SK-N-SH (cell line): ENCODE measurements around the gene GYPC. TPM values are rescaled to one million over a fixed set of nuclear protein-coding genes. Genes with fewer than 3 reads are reported as not detected.

Source experiments
- CTCF ChIA-PET: fragments of 300-600, 350-600 bp; formaldehyde crosslinking; extraction: SDS; loops from one replicate; lab custom pipeline; 2021; lab: Yijun Ruan, JAX
- POLR2A ChIA-PET: fragments of 350-600 bp; sonication (Branson Sonifier 250); formaldehyde crosslinking; extraction: SDS; loops from one replicate; lab custom pipeline; 2020; ENCODE audit warnings: antibody characterized with exemption, inconsistent platforms; lab: Yijun Ruan, JAX
- DNase-seq: peaks from one replicate; pipeline ENCODE4 v3.0.0; 2012
- H2AFZ ChIP-seq: fragments of 200-600 bp; sonication (generic); 2 replicates; pipeline ENCODE4 v1.8.1; 2016; ENCODE audit warnings: antibody characterized with exemption, mild to moderate bottlenecking, low read depth
- H3F3A ChIP-seq: fragments of 200-600 bp; sonication (generic); replicated peaks from 2 replicates; pipeline ENCODE3; 2016; ENCODE audit warnings: antibody characterized with exemption, mild to moderate bottlenecking; ENCODE audit not compliant: insufficient read depth
- H3K27ac ChIP-seq, 2 experiments: fragments of 200-500 bp in 1 of 2; fragments of 200-600 bp in 1 of 2; sonication (Bioruptor generic) in 1 of 2; sonication (generic), shearing (Covaris generic) in 1 of 2; 2 replicates each; pipeline versions ENCODE4 v1.5.1 to v1.6.1; 2014 to 2016; ENCODE audit warnings: low read depth in 2 of 2, inconsistent platforms in 1 of 2, low read length in 1 of 2, mild to moderate bottlenecking in 1 of 2, mixed read lengths in 1 of 2
- H3K27me3 ChIP-seq: fragments of 200-600 bp; sonication (generic), shearing (Covaris generic); 2 replicates; pipeline ENCODE4 v1.6.1; 2016; ENCODE audit warnings: mixed run types; ENCODE audit not compliant: insufficient read depth
- H3K36me3 ChIP-seq, 2 experiments: fragments of 200-500 bp in 1 of 2; fragments of 200-600 bp in 1 of 2; sonication (Bioruptor generic) in 1 of 2; sonication (generic) in 1 of 2; replicated peaks in 1 of 2; 2 replicates each; pipeline versions ENCODE3 to v1.5.1; 2014 to 2016; ENCODE audit warnings: low read length in 1 of 2, mild to moderate bottlenecking in 1 of 2; ENCODE audit not compliant: insufficient read depth in 2 of 2, control insufficient read depth in 1 of 2
- H3K4me1 ChIP-seq, 2 experiments: fragments of 200-500 bp in 1 of 2; fragments of 200-600 bp in 1 of 2; sonication (Bioruptor generic) in 1 of 2; sonication (generic), shearing (Covaris generic) in 1 of 2; 2 replicates each; pipeline versions ENCODE4 v1.5.1 to v1.6.1; 2014 to 2016; ENCODE audit warnings: low read depth in 1 of 2, low read length in 1 of 2, mixed run types in 1 of 2; ENCODE audit not compliant: insufficient read depth in 2 of 2, control insufficient read depth in 1 of 2
- H3K4me2 ChIP-seq: fragments of 200-600 bp; sonication (generic), shearing (Covaris generic); 2 replicates; pipeline ENCODE4 v1.6.1; 2017; ENCODE audit warnings: mixed run types
- H3K4me3 ChIP-seq, 2 experiments: fragments of 200-500 bp in 1 of 2; fragments of 200-600 bp in 1 of 2; sonication (Bioruptor generic) in 1 of 2; sonication (generic), shearing (Covaris generic) in 1 of 2; 2 replicates each; pipeline versions ENCODE4 v1.5.1 to v1.8.1; 2014 to 2016; ENCODE audit warnings: low read depth in 2 of 2, inconsistent platforms in 1 of 2, low read length in 1 of 2, mild to moderate bottlenecking in 1 of 2, mixed read lengths in 1 of 2, moderate library complexity in 1 of 2
- H3K79me2 ChIP-seq: fragments of 200-600 bp; sonication (generic); 2 replicates; pipeline ENCODE4 v1.8.1; 2017; ENCODE audit warnings: mild to moderate bottlenecking; ENCODE audit not compliant: insufficient read depth
- H3K9ac ChIP-seq: fragments of 200-600 bp; sonication (generic); 2 replicates; pipeline ENCODE4 v1.6.1; 2017; ENCODE audit warnings: mixed run types
- H3K9me2 ChIP-seq: fragments of 200-600 bp; sonication (generic); 2 replicates; pipeline ENCODE4 v1.6.1; 2017; ENCODE audit warnings: mixed run types
- H3K9me3 ChIP-seq: fragments of 200-600 bp; sonication (generic); 2 replicates; pipeline ENCODE4 v1.6.1; 2017; ENCODE audit warnings: mixed run types, mild to moderate bottlenecking, moderate library complexity
- H4K20me1 ChIP-seq: fragments of 200-600 bp; sonication (generic); 2 replicates; pipeline ENCODE4 v1.6.1; 2017; ENCODE audit warnings: mild to moderate bottlenecking, mixed run types; ENCODE audit not compliant: insufficient read depth
- CHD2 ChIP-seq: fragments of 150-350 bp; IDR thresholded peaks from 2 replicates; pipeline ENCODE4 v1.6.1; 2018; ENCODE audit warnings: low read length; ENCODE audit not compliant: partially characterized antibody
- EP300 ChIP-seq, 2 experiments: IDR thresholded peaks; 2 replicates each; pipeline versions ENCODE4 v1.4.0 to v1.6.1; 2012; ENCODE audit warnings: borderline replicate concordance in 1 of 2, low read depth in 1 of 2, low read length in 1 of 2
- FOXJ3 ChIP-seq: sonication (generic); formaldehyde crosslinking; IDR thresholded peaks from 2 replicates; pipeline ENCODE4 v1.5.1; 2020; ENCODE audit warnings: mild to moderate bottlenecking, missing genetic modification reagents
- GABPA ChIP-seq: IDR thresholded peaks from 2 replicates; pipeline ENCODE4 v1.4.0; 2012; ENCODE audit warnings: low read depth, mild to moderate bottlenecking
- MEF2A ChIP-seq: IDR thresholded peaks from 2 replicates; pipeline ENCODE4 v1.4.0; 2012; ENCODE audit warnings: low read depth, borderline replicate concordance
- MXI1 ChIP-seq: IDR thresholded peaks from 2 replicates; pipeline ENCODE4 v1.6.1; 2012; ENCODE audit warnings: mild to moderate bottlenecking, low read depth, low read length, improper control_type of control experiment
- NRF1 ChIP-seq: IDR thresholded peaks from 2 replicates; pipeline ENCODE4 v1.6.1; 2012; ENCODE audit warnings: low read depth, mild to moderate bottlenecking, low read length
- POLR2AphosphoS5 ChIP-seq: IDR thresholded peaks from 2 replicates; pipeline ENCODE4 v1.6.1; 2012; ENCODE audit warnings: low read depth, low read length
- RCOR1 ChIP-seq: fragments of 150-350 bp; IDR thresholded peaks from 2 replicates; pipeline ENCODE4 v1.6.1; 2017; ENCODE audit warnings: antibody characterized with exemption, low read length
- RFX5 ChIP-seq: IDR thresholded peaks from 2 replicates; pipeline ENCODE4 v1.6.1; 2012; ENCODE audit warnings: mild to moderate bottlenecking, improper control_type of control experiment, low read length
- SMC3 ChIP-seq: IDR thresholded peaks from 2 replicates; pipeline ENCODE4 v1.6.1; 2012; ENCODE audit warnings: low read depth, low read length, improper control_type of control experiment
- TAF1 ChIP-seq: IDR thresholded peaks from 2 replicates; pipeline ENCODE4 v1.6.1; 2012; ENCODE audit warnings: low read depth, mild to moderate bottlenecking, low read length, moderate library complexity, borderline replicate concordance
- YY1 ChIP-seq: IDR thresholded peaks from 2 replicates; pipeline ENCODE4 v1.4.0; 2012; ENCODE audit warnings: low read depth, mild to moderate bottlenecking
- WGBS: methylation state at CpG from one replicate; pipeline ENCODE4 v1.1.6; 2017; ENCODE audit warnings: low lambda C conversion rate; 5-methylcytosine and 5-hydroxymethylcytosine counted together
- polyA plus RNA-seq, 3 experiments: library from polyadenylated mRNA; depleted of rRNA; stranded (reverse); fragments of >200 nt; gene quantifications; 2 replicates each; pipeline ENCODE4 v1.2.3, GENCODE V29; 2012
- TF ChIP-seq, protein P1 (sequence below): IDR thresholded peaks from 2 replicates; pipeline ENCODE4 v1.6.1; 2012; ENCODE audit warnings: mild to moderate bottlenecking, low read depth, low read length, moderate library complexity

GYPC gene
- polyA plus RNA-seq, 1 of the 3 experiments (the other 2 are of a cell fraction), result not detected

DNA sequence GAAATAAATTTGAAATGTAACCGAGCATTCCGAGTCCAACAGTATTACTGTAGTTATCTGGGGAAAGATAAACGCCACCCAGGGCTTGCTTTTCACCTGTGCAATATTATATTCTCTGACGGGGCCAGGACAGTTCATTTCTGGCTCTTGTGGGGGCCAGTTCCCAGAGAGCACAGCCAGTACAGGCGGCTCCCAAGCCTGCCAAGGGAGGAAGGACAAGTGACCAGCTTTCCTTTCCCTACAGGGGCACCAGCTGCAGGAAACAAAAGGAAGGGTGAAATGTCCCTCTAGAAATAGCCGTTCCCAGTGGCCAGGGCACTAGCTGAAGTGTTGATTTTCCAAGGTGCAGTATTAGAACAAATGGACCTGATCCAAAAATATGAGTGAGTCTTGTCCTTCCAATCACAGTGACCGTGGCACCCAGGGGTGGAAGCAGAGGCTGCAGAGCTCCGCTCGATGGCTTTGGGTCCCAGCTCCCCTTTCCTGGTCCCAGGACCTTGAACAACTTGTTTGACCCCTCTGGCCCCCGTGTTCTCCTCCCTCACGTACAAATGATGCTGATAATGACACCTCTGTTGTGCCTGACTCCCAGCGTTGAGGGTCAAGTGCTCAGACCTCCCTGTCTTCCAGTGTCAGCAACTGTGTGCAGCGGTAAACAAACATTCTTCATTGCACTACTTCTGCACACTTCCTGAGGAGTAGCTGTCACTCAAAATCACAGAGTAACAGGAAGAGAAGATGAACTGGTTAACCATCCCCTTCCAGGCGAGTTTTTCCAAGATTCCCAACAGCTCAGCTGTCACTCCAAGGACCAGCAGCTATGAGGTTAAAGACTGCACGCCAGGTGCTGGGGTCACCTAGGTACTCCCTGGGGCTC, 40.9 kb downstream of the GYPC start:
- H3K4me2 ChIP-seq, result no peak overlapping the region
- H2AFZ ChIP-seq, result no peak overlapping the region
- H3K79me2 ChIP-seq, result no peaks in the 10 kb centered on the region
- H3K9me3 ChIP-seq, result no peaks in the 10 kb centered on the region
- H3K9me2 ChIP-seq, result no peaks in the 10 kb centered on the region
- no peaks in the 10 kb centered on the region for H3F3A ChIP-seq
- H3K27ac ChIP-seq, result no peak overlapping the region
- ChIA-PET CTCF (interaction anchor here (1.0 kb wide), 1 partner anchor 10 kb away, joined by 3 read pairs; no protein-coding TSS in a partner anchor), POLR2A (no interaction called here)
- no peaks in the 10 kb centered on the region for H3K4me1 ChIP-seq
- no peak overlapping the region for H3K4me3 ChIP-seq
- DNase-seq, result no peak
- H4K20me1 ChIP-seq, result no peaks in the 10 kb centered on the region
- H3K27me3 ChIP-seq, result no peaks in the 10 kb centered on the region
- no peaks in the 10 kb centered on the region for H3K36me3 ChIP-seq
- H3K9ac ChIP-seq, result no peak overlapping the region
- 22% methylated on average over 14 of the region's 15 CpGs for WGBS
- no peak for TF ChIP-seq MEF2A
- no peak for TF ChIP-seq MXI1
- TF ChIP-seq GABPA, result no peak
- TF ChIP-seq, protein P1, sequence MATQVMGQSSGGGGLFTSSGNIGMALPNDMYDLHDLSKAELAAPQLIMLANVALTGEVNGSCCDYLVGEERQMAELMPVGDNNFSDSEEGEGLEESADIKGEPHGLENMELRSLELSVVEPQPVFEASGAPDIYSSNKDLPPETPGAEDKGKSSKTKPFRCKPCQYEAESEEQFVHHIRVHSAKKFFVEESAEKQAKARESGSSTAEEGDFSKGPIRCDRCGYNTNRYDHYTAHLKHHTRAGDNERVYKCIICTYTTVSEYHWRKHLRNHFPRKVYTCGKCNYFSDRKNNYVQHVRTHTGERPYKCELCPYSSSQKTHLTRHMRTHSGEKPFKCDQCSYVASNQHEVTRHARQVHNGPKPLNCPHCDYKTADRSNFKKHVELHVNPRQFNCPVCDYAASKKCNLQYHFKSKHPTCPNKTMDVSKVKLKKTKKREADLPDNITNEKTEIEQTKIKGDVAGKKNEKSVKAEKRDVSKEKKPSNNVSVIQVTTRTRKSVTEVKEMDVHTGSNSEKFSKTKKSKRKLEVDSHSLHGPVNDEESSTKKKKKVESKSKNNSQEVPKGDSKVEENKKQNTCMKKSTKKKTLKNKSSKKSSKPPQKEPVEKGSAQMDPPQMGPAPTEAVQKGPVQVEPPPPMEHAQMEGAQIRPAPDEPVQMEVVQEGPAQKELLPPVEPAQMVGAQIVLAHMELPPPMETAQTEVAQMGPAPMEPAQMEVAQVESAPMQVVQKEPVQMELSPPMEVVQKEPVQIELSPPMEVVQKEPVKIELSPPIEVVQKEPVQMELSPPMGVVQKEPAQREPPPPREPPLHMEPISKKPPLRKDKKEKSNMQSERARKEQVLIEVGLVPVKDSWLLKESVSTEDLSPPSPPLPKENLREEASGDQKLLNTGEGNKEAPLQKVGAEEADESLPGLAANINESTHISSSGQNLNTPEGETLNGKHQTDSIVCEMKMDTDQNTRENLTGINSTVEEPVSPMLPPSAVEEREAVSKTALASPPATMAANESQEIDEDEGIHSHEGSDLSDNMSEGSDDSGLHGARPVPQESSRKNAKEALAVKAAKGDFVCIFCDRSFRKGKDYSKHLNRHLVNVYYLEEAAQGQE, result no peak
- TF ChIP-seq POLR2AphosphoS5, result no peak
- no peak for TF ChIP-seq TAF1
- no peak for TF ChIP-seq RCOR1
- TF ChIP-seq SMC3, result no peak
- TF ChIP-seq EP300 (IDR thresholded peaks at IDR 0.05; ENCODE audit: borderline replicate concordance in 1 of 2, low read depth in 1 of 2, low read length in 1 of 2), result no peak
- no peak for TF ChIP-seq FOXJ3 (CRISPR knock-in tag)
- TF ChIP-seq NRF1, result no peak
- no peak for TF ChIP-seq CHD2
- TF ChIP-seq RFX5, result no peak
- no peak for TF ChIP-seq YY1
- TF ChIP-seq, all 33 proteins: peak for 0

DNA sequence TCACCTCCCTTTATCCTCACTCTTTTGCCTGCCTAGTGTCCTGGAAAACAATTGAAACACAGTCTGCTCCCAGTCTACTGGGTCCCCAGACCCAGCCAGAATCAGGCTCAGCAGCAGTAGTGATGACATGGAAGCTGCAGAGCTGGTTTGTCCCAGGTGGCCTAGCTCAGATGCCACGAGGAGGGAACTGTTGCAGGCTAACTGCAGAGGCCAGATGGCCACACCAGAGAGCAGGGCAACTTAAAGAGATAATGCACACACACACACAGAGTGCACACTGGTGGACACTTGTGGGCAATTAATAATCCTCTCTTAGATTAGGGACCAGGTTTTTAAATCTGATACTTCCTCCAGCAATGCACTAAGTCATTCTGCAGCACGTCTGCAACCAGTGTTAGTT, 42.4 kb downstream of the GYPC start:
- no peak overlapping the region for H3K9ac ChIP-seq
- H3K27ac ChIP-seq, result no peak overlapping the region
- H3F3A ChIP-seq, result no peaks in the 10 kb centered on the region
- CTCF ChIA-PET, result no interaction called here
- H3K9me3 ChIP-seq, result no peaks in the 10 kb centered on the region
- no peak overlapping the region for H2AFZ ChIP-seq
- no peak for DNase-seq
- POLR2A ChIA-PET, result no interaction called here
- no peaks in the 10 kb centered on the region for H3K4me1 ChIP-seq
- no peaks in the 10 kb centered on the region for H3K36me3 ChIP-seq
- no peaks in the 10 kb centered on the region for H3K27me3 ChIP-seq
- H4K20me1 ChIP-seq, result no peaks in the 10 kb centered on the region
- TF ChIP-seq MXI1, result no peak
- H3K4me2 ChIP-seq, result no peak overlapping the region
- H3K9me2 ChIP-seq, result no peaks in the 10 kb centered on the region
- 6% methylated on average over 2 of the region's 2 CpGs for WGBS
- H3K79me2 ChIP-seq, result no peaks in the 10 kb centered on the region
- no peak overlapping the region for H3K4me3 ChIP-seq
